Aorta (tissue), 5 donors: ENCODE results near the gene SERBP1. TPM values are rescaled to one million over a fixed set of nuclear protein-coding genes. Genes with fewer than 3 reads are reported as not detected.

ENCODE experiments used
- ATAC-seq: fragments of 200-7000 bp; cut with Tn5 transposase; one replicate; pipeline ENCODE4 v1.9.1; 2022; ENCODE audit warnings: moderate library complexity; ENCODE audit not compliant: low FRiP score
- DNase-seq, 2 donors: peaks; one replicate each; pipeline ENCODE4 v3.0.0-alpha.2; 2020
- H3K27ac ChIP-seq, 2 donors: one replicate each; pipeline ENCODE4 v1.5.1; 2013; ENCODE audit warnings: low read length in 2 of 2, mild to moderate bottlenecking in 2 of 2, moderate library complexity in 2 of 2, control low read depth in 1 of 2, inconsistent platforms in 1 of 2, low read depth in 1 of 2
- H3K27me3 ChIP-seq, 2 donors: one replicate each; pipeline ENCODE4 v1.6.1; 2013; ENCODE audit warnings: control low read depth in 1 of 2, low read length in 1 of 2, mild to moderate bottlenecking in 1 of 2, moderate library complexity in 1 of 2; ENCODE audit not compliant: insufficient read depth in 2 of 2, control insufficient read depth in 1 of 2
- H3K36me3 ChIP-seq, 2 donors: one replicate each; pipeline ENCODE4 v1.6.1; 2013; ENCODE audit warnings: control low read depth in 1 of 2, low read length in 1 of 2, mild to moderate bottlenecking in 1 of 2; ENCODE audit not compliant: insufficient read depth in 2 of 2, control insufficient read depth in 1 of 2
- H3K4me1 ChIP-seq, 2 donors: one replicate each; pipeline ENCODE4 v1.6.1; 2013; ENCODE audit warnings: low read length in 2 of 2, control low read depth in 1 of 2, mild to moderate bottlenecking in 1 of 2, moderate library complexity in 1 of 2; ENCODE audit not compliant: insufficient read depth in 2 of 2, control insufficient read depth in 1 of 2
- H3K4me3 ChIP-seq, 2 donors: one replicate each; pipeline ENCODE4 v1.5.1; 2013; ENCODE audit warnings: low read length in 2 of 2, control low read depth in 1 of 2, mild to moderate bottlenecking in 1 of 2
- H3K9me3 ChIP-seq: one replicate; pipeline ENCODE4 v1.6.1; 2013; ENCODE audit warnings: mild to moderate bottlenecking, low read length; ENCODE audit not compliant: control insufficient read depth
- WGBS, 2 donors: extraction: QIAGEN DNeasy Blood & Tissue Kit; methylation state at CpG; one replicate each; pipeline ENCODE4 v1.1.7; 2013; 5-methylcytosine and 5-hydroxymethylcytosine counted together
- intact Hi-C, 2 donors: fragments of 100-400 bp; cut with DNase I; formaldehyde crosslinking; loops; one replicate each; pipeline versions ENCODE4 v1.14.2 to v1.15.0; 2022
- polyA plus RNA-seq, 2 donors: library from polyadenylated mRNA; stranded (reverse); fragments of 200-250 nt; gene quantifications; one replicate each; pipeline ENCODE4 v1.2.3, GENCODE V29; 2013
- total RNA-seq, 2 donors: library from RNA; stranded (reverse); fragmentation: NEBNext Ultra II Directional; extraction: Animal tissue kit (Norgen Biotek cat#: 25700); gene quantifications; one replicate each; pipeline ENCODE4 v1.2.1, GENCODE V29; 2021
- donor health status: healthy with polysubstance abuse.
- donor health status: Bipolar disorder and iron deficiency.
- donor health status: DM: no; HTN: no; CAD: no.
- donor health status: DM: no; HTN: no; CAD: no.
- donor health status: DM: yes; HTN: yes; CAD: no.

Gene SERBP1
- total and polyA plus RNA-seq, 4 donors = 104 to 157 (median 148) TPM

DNA sequence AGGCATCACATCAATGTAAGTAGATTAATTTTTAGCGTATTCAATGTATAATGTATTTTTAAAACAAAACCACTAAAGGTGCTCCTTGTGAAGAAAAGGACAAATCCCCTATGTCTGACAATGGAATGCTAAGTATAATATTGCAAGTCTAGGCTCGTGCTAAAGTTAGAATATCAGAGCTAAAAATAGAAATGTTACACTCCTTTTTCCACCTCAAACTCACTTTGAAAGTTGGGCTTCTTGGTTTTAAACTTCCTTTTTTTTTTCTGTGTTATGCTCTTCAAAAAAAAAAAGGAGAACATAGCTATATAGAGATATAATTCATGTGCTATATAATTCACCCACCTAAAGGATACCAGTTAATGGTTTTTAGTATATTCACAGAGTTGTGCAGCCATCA is 3.6 kb upstream of the SERBP1 start:
- no peak for DNase-seq
- H3K4me1 ChIP-seq = peaks cover 0 to 3% of the 10 kb centered on the region in 2 donors
- no peaks in the 10 kb centered on the region for H3K9me3 ChIP-seq
- peak overlapping the region; percentile 81 to 93 for H3K27ac ChIP-seq
- H3K36me3 ChIP-seq = no peaks in the 10 kb centered on the region
- WGBS, 2 donors = 7 to 13% methylated on average over 2 of the region's 2 CpGs
- H3K27me3 ChIP-seq = no peaks in the 10 kb centered on the region
- no peak overlapping the region for H3K4me3 ChIP-seq
- intact Hi-C loops = no loop called here
- ATAC-seq = no peak

DNA sequence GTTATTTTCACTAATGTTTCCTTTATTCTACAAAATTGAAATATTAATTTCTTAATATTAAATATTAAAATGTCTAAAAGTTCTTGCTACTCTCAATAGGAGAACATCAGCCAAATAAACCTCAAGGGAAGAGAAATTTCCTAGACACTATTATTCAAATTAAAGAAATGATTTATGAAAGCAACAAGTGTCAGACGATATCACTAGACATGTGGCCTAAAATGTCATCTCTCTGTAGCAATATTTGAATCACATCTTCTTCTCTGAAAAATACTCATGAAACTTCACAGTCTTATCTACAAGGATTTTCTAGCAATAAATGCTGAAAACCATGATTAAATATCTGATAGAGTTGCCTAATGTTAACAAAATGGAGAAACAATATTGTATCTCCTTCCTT is 2.5 kb upstream of the SERBP1 start:
- Histone ChIP-seq H3K27me3 (no peaks in the 10 kb centered on the region), H3K27ac (no peak overlapping the region), H3K36me3 (no peaks in the 10 kb centered on the region), H3K4me1 (no peaks in the 10 kb centered on the region), H3K4me3 (no peak overlapping the region), H3K9me3 (no peaks in the 10 kb centered on the region)
- WGBS, 2 donors = 22 to 31% methylated on average over 1 of the region's 1 CpG
- DNase-seq (no peak), ATAC-seq (no peak)
- intact Hi-C loops = no loop called here

DNA sequence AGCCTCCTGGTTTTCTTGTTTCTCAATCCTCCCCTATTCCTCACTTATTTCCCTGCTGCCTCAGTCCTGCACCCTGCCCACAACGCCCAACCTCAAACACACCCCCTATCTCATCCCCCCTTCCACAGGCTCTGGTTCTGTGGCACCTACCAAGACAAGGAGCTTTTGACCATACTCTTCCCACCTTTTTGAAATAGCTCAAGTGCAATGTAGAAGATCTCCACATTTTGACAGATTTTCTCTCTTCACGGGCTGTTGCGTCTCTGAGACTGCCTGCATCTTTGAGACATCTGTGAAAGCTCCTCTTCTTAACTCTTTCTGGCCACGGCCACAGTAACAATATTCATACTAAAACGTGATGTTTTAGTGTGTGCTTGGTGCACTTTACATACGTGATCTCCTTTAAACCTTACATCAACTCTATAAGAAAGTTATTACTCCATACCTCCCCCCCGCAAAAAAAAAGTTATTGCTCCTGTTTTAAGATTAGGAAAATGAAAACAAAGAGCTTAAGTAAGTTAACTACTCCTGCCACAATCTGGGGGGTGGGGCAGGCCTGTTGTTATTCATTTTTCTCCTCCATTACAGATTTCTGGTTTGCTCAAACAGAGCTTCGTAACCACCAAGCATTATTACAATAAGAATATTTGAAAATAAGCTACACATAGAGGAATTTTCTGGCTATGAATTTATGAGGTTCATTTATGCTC is 1.8 kb upstream of the SERBP1 start:
- H3K27me3 ChIP-seq = no peaks in the 10 kb centered on the region
- intact Hi-C loops = no loop called here
- no peak overlapping the region for H3K4me3 ChIP-seq
- H3K4me1 ChIP-seq = no peaks in the 10 kb centered on the region
- peak overlapping the region; percentile 61 to 74 for H3K27ac ChIP-seq
- 34 to 43% methylated on average over 8 of the region's 8 CpGs for WGBS, 2 donors
- DNase-seq = no peak
- no peak for ATAC-seq
- H3K36me3 ChIP-seq = no peaks in the 10 kb centered on the region
- no peaks in the 10 kb centered on the region for H3K9me3 ChIP-seq

DNA sequence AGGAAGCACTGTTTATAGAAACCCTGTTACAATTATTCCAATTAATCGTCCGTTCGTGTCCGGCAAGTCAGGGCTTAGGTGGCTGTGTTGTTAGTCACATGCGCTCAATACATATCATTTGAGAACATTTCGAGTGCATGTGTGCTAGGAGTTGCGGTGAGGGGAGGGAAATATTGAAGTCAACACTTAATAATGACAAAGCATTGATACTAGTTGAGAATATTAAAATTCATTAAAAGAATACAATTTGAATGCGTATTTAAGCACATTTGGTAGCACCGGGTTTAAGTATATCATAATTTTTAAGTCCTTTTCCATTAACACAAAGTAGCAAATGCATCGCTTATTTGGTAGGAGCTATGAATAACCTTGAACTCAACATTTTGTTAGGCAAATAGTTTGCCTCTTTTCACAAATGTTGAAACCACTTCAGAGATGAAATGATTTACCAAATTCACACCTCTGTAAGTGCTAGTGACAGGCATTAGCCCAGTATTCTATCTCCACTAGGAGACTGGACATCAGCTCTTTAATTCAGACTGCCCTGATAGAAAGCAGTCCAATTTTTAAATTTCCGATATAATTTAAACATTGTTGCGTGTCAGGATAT is 1.1 kb upstream of the SERBP1 start:
- Histone ChIP-seq H3K36me3 (no peaks in the 10 kb centered on the region), H3K27me3 (no peaks in the 10 kb centered on the region), H3K9me3 (no peaks in the 10 kb centered on the region), H3K27ac (peak overlapping the region; percentile 74 to 78), H3K4me3 (peak overlapping the region; percentile 55 to 86), H3K4me1 (no peaks in the 10 kb centered on the region)
- 11 to 15% methylated on average over 12 of the region's 12 CpGs for WGBS, 2 donors
- ATAC-seq (no peak), DNase-seq (no peak)
- intact Hi-C loops = no loop called here

DNA sequence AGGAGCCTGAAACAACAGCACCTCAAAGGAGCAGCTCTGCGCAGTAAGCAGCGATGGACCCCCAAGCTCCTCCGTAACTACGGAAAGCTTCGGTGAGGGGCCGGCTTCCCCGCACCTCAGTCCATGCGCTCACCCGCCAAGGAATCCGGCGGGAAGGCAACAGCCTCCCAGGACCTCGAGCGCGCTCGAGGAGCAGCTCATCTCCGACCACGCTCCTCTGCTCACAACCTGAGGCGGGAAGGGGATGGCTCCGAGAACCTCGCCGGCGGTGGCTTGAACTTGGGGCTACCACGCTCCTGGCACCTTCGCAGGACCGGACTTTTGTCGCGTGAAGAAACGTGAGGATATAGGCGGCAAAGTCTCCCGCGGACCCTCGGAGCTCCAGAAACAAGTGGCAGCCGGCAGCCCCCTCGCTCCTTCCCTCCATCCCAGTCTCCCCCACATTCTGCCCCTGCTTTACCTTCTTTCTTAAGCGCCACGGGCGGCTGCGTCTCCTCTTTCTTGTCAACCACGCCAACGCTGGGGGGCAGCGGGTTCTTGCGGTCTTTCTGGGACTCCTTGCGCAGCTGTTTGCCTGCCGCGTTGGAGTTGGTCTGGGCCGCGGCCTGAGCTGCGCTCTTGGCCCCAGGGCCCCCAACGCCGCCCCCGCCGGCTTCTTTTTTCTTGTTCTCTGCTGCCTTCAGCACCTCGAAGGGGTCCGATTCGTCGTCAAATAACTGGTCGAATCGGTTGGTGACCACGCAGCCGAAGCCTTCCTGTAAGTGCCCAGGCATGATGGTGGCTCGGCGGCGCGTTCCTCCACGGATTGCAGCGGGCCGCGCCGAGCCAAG is 459 bp downstream of the SERBP1 start:
- peak; percentile 59 for ATAC-seq
- intact Hi-C loops = loop anchor here (5.0 to 10.0 kb wide), 3 partner anchors 55 to 82 kb away; no protein-coding TSS in a partner anchor
- Histone ChIP-seq H3K27me3 (no peaks in the 10 kb centered on the region), H3K4me1 (no peaks in the 10 kb centered on the region), H3K27ac (peak overlapping the region in 1 of 2 donors; percentile 52), H3K36me3 (peaks cover 0 to 2% of the 10 kb centered on the region in 2 donors), H3K4me3 (peak overlapping the region; percentile 61 to 86), H3K9me3 (no peaks in the 10 kb centered on the region)
- WGBS, 2 donors = 0% methylated on average over 68 to 69 of the region's 69 CpGs
- DNase-seq = peak; percentile 56 to 80

DNA sequence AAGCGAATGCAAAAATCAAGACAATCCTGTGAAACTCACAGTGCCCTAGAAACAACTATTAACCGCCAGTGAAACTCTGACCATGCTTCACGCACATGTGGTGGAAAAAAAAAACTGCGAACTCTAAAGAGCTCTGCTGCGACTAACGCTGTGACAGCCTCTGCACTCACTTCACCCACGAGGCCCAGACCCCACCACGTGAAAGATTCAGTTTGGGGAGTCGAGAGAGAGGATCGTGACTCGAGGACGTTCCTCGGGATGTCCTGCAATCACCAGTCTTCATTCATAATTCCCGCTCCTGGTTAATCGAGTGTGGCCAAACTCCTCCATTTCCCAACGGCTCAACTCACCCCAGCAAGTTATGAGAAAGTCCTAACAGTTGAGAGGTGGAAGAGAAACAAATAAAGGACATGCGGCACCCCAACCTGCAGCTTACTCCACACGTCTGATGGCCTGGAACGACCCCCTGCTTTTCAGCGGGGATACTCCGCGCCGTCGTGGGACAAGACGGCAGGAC is 1.1 kb downstream of the SERBP1 start:
- Histone ChIP-seq H3K9me3 (no peaks in the 10 kb centered on the region), H3K27ac (peak overlapping the region in 1 of 2 donors; percentile 52), H3K4me3 (peak overlapping the region; percentile 61 to 86), H3K27me3 (no peaks in the 10 kb centered on the region), H3K4me1 (no peaks in the 10 kb centered on the region), H3K36me3 (peaks cover 0 to 2% of the 10 kb centered on the region in 2 donors)
- WGBS, 2 donors = 0% methylated on average over 25 of the region's 25 CpGs
- ATAC-seq (no peak), DNase-seq (no peak)
- intact Hi-C loops = loop anchor here (5.0 to 10.0 kb wide), 3 partner anchors 56 to 82 kb away; no protein-coding TSS in a partner anchor

DNA sequence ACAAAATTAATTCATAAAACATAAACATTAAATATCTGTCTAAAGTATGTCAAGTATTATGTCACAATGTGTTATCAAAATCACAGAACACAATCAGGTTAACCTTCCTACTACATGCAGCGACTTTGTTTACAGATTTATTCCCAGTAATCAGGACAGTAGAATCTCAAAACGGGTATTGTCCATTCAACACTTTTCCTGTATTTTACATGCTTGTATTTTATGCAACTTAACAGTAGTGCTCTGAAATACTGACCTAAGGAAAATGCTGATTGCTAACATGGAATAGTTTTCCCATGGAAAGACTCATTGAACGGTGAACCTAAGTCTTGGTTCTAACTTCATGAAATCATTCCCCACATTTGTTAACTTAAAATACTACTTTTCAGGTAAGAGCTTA is 2.3 kb downstream of the SERBP1 start:
- 3 to 4% methylated on average over 3 of the region's 3 CpGs for WGBS, 2 donors
- no peaks in the 10 kb centered on the region for H3K4me1 ChIP-seq
- no peaks in the 10 kb centered on the region for H3K27me3 ChIP-seq
- H3K9me3 ChIP-seq = no peaks in the 10 kb centered on the region
- H3K27ac ChIP-seq = no peak overlapping the region
- peaks cover 0 to 2% of the 10 kb centered on the region in 2 donors for H3K36me3 ChIP-seq
- intact Hi-C loops = loop anchor here (5.0 to 10.0 kb wide), 3 partner anchors 57 to 81 kb away; no protein-coding TSS in a partner anchor
- DNase-seq (no peak), ATAC-seq (no peak)
- H3K4me3 ChIP-seq = peak overlapping the region; percentile 61 to 86

DNA sequence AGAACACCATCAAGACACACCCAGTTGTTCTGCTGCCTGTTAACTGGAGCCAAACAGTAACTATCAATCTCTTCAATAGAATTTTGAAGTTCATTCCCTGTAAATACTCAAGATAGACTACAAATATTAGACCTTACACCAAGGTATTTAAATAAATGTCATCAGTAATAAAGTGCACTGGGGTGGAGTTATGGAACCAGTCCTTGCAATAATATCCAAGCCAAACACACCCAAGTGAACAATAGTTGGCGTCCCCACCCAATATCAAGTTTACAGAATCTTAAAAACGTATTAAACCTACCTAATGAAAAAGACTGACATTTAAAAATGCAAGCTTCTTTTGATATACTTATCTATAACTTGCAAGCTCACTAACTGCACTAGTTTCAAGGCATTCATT is 2.7 kb downstream of the SERBP1 start:
- DNase-seq (no peak), ATAC-seq (no peak)
- no peaks in the 10 kb centered on the region for H3K27me3 ChIP-seq
- intact Hi-C loops = loop anchor here (5.0 to 10.0 kb wide), 3 partner anchors 57 to 80 kb away; no protein-coding TSS in a partner anchor
- no peak overlapping the region for H3K27ac ChIP-seq
- no peaks in the 10 kb centered on the region for H3K4me1 ChIP-seq
- no peaks in the 10 kb centered on the region for H3K9me3 ChIP-seq
- H3K36me3 ChIP-seq = peaks cover 0 to 2% of the 10 kb centered on the region in 2 donors
- peak overlapping the region; percentile 61 to 86 for H3K4me3 ChIP-seq
- WGBS, 2 donors = 0 to 2% methylated on average over 2 of the region's 2 CpGs
